HG02973 (cell line): ENCODE results near the gene FKBP3.
"Not testable (repeated sequence)": the region's sequence is repeated elsewhere in the genome, so short reads cannot be mapped to it uniquely, and the experiment has no call there.

Source experiments
- ATAC-seq: cut with Tn5 transposase; IDR thresholded peaks from one replicate; pipeline ENCODE4 v1.9.1; 2021; ENCODE audit warnings: moderate library complexity; ENCODE audit not compliant: unreplicated experiment

The FKBP3 gene

GRCh38 chr14:45134051-45134958 is at the start of gene FKBP3:
Gene FKBP3, minus strand, starts transcription at chr14:45134481. Its CDS starts 25 bp downstream, at chr14:45134456.
- ATAC-seq: peak; percentile 88

DNA sequence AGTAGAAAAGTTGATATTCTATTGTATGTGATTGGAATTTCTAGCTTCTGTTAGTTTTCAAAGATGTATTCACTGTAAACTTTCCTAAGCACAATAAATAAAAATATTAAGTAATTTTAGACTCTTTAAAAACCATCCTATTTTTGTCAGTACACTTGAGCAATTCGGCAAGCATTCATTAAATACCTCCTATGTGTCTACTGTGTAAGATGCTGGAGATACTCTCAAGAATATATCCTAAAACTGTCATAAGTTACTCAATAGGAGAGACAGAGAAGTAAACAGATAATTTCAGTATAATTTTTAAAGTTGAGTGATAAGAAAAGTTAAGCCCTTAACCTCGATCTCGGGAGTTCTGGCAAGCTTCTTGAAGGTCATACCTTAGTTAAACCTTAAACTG is 47.5 kb upstream of the FKBP3 start:
- no peak for ATAC-seq

DNA sequence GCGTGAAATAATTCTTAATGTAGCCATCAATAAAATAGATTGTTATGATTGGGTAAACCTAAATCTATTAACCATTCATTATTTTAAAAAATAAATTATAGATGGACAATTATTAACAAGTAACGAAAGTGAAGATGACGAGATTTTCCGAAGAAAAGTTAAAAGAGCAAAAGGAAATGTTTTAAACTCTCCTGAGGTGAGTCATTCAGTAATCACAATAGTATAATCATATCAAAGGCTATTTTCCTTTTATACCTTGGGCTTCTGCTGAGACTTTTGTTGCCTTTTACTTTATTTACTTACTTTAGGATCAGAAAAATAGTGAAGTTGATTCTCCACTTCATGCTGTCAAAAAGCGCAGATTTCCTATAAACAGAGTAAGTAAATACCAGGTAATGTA is 47.0 kb upstream of the FKBP3 start:
- ATAC-seq: no peak

DNA sequence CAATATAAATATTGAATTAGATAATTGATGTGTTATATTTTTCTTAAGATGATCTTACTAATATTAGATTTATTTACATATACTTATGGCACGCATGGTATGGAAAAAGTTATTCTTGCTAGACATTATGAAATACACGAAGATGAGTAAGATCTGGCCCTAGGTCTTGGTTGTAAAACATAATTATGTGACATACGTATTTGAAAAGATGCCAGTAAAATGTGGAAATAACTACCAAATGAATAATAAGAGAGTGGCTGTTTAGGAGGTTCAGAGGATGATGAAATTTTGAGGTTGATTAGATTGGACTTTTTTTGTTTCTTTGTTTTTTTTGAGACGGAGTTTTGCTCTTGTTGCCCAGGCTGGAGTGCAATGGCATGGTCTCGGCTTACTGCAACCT is 42.8 kb upstream of the FKBP3 start:
- no peak for ATAC-seq

DNA sequence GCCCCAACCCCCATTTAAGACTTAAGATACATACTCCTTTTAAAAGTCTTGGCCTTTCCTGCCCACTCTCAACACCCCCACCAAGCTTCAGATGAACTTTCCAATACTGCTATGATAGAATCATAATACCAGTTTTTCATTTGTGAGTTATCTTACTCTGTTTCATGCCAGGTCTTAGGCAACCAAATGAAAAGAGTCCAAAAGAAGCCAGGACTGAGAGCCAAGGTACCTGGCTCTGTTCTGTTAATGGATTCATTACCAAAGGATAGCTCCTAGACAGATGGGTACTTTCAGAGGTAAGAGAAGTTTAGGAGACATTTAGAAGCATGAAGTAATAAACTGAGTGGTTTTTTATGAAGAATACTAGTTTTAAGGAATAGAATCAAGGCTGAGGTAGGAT is 35.6 kb upstream of the FKBP3 start:
- ATAC-seq: no peak

DNA sequence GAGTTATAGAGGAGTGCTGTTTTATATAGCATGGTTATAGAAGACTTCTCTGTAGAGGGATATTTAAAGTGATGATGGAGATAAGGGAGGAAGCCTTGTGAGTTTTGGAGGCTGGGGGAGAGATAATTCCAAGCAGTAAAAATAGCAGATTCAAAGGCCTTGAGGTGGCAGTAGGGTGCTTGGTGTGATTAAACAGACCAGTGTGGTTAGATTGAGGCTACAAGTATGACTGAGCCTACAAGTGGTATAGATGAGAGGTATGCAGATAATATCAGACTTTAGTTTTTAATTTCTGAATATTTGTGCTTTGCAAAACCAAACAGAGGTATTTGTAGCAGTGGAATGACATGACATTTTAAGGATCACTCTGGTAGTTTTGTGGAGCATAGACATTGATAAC is 21.8 kb upstream of the FKBP3 start:
- ATAC-seq: no peak

- no peak for ATAC-seq
These were observed 16.2 kb upstream of the FKBP3 start for GRCh38 chr14:45150386-45150890.

GRCh38 chr14:45149602-45150001 is 15.3 kb upstream of the FKBP3 start:
- ATAC-seq: no peak

GRCh38 chr14:45145214-45145613 is 10.9 kb upstream of the FKBP3 start:
- peak; percentile 47 for ATAC-seq

GRCh38 chr14:45144658-45145057 is 10.4 kb upstream of the FKBP3 start:
- ATAC-seq: no peak

GRCh38 chr14:45142083-45142482 is 7.8 kb upstream of the FKBP3 start:
- not testable (repeated sequence) for ATAC-seq

DNA sequence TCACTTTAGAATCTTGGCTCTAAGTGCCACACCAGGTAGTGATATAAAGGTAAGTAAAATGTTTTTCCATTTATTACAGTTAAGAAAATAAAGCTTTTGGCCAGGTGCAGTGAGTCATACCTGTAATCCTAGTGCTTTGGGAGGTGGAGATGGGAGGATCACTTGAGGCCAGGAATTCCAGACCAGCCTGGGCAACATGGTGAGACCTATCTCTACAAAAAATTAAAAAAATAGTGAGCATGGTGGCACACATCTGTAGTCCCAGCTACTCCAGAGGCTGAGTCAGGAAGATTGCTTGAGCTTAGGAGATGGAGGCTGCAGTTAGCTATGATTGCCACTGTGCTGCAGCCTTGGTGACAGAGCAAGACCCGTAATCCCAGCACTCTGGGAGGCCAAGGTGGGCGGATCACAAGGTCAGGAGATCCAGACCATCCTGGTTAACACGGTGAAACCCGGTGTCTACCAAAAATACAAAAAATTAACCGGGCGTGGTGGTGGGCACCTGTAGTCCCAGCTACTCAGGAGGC is 6.4 kb upstream of the FKBP3 start:
- ATAC-seq: no peak

GRCh38 chr14:45136399-45136798 is 2.1 kb upstream of the FKBP3 start:
- ATAC-seq: no peak

GRCh38 chr14:45135659-45136395 is 1.5 kb upstream of the FKBP3 start, which contains the start of gene FANCM:
Gene FANCM, plus strand, starts transcription at chr14:45135930. Its CDS starts 102 bp downstream, at chr14:45136032.
- peak; percentile 41 for ATAC-seq

DNA sequence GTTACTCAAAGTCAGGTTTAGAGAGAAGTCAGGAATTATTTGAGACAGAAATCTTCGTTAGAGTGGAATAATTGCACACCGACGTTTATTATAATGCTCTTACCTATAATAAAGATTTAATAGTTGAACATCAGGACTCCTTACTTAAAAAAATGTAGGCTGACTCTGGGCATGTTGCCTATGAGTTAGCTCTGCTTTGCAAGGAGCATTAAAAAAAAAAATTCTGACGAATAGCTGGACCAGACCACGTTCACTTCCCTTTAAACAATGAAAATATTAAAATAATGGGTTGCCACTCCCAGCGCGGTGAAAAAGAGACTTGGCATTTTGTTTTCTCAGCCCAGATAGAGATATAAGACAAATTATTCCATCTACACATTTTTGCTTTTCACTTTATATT is 875 bp upstream of the FKBP3 start:
- no peak for ATAC-seq

GRCh38 chr14:45133683-45134050 is 614 bp downstream of the FKBP3 start:
- no peak for ATAC-seq

DNA sequence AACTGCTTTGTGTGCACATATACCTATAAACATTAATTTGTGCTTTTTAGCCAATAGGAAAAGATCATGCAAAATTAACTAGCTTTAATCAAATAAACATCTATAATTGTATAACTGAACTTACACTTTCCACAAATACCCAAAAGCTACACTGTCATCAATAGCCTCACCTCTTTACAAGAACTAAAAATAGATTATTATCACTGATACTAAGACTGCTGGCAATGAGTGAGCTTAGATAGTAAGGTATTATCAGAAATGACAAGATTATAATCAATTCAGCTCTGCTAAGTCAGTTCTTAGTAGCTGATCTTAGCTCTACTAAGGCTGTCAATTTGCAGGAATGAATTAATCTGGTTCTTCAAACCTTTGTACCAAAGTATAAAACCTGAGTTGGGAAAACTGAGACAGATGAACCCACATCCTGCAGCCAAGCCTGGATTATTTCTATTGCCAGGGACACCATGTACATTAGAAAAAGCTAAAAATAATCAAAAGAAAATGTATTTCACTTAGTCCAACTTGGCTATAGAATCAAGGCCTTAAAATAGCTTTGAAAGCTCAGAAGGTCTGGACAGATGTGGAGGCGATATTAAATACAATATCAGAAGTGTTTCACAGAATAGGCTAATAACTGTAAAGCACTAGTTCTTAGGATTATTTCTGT is 5.2 kb downstream of the FKBP3 start:
- no peak for ATAC-seq

DNA sequence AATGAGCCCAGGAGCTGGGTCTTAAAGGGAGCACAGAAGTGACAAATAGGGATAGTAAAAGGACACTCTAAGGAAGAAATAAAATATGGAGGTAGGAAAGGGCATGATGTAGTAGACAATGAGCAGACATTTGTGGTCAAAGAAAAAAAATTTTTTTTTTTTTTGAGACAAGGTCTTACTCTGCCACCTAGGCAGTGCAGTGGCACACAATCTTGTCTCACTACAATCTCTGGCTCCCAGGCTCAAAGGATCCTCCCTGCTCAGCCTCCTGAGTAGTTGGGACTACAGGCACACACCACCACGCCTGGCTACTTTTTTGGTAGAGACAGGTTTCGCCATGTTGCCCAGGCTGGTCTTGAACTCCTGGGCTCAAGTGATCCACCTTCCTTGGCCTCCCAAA is 8.5 kb downstream of the FKBP3 start:
- no peak for ATAC-seq

GRCh38 chr14:45123271-45123670 is 11.0 kb downstream of the FKBP3 start:
- no peak for ATAC-seq

DNA sequence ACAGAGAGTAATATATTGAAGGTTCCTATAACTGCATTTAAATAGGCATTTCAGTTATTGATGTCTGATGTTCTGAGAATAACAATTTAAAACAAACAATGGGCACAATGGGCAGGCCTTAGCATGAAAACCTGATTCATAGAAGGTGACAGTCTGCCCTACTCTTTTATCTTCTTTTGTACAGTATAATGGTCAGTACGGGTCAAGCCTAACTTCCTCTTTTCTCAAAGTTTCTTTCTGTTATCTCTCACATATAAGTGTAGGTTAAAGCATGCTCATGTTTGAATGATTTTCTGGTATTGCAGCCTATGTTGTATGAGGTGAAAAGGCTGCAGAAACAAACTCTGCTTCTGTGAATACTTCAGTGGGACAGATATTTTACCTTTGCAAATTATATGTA is 14.2 kb downstream of the FKBP3 start:
- no peak for ATAC-seq

DNA sequence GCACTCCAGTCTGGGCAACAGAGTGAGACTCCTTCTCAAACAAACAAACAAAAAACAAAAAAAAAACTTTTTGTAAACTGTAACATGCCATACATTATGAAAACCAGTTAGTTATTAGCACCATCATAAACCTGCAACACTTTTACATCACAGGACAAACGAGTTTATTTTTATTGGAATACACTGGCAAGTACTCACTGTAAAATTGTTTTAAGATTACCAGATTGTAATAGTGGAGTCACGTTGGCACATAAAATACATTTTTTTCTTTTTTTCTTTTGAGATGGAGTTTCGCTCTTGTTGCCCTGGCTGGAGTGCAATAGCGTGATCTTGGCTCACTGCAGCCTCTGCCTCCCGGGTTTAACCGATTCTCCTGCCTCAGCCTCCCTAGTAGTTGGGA is 15.7 kb downstream of the FKBP3 start:
- no peak for ATAC-seq
